Stimulated activated CD8-positive, alpha-beta memory T cell treated with anti-CD3 and anti-CD28 coated beads, Interleukin-7, amount 100 ng/mL, for 24 hours (primary cell): Measurements from ENCODE around the gene C5orf58.
"Not testable (repeated sequence)": the region's sequence is repeated elsewhere in the genome, so short reads cannot be mapped to it uniquely, and the experiment has no call there.

Experiments used
- DNase-seq: peaks from one replicate; pipeline ENCODE4 v3.0.0-alpha.2; 2020; ENCODE audit warnings: low read depth

The C5orf58 gene

DNA sequence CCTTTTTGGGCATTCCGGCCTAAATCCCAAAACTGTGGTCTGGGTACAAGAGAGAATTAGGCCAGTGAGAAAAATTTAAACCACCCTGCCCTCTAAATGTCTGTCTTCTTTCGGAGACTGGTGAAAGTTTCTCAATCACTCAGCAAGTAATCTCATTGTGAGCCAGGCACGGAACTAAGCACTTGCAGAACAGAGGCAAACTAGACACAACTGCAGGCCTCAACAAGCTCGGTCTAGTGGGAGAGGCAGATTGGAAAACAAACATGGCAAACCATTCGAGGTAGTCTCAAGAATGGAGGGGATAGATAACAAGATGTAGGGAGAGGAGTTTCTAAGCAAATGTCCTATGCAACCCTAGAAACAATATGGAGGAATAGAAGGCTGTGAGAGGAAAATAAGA lies 8.9 kb upstream of the C5orf58 start:
- no peak for DNase-seq

DNA sequence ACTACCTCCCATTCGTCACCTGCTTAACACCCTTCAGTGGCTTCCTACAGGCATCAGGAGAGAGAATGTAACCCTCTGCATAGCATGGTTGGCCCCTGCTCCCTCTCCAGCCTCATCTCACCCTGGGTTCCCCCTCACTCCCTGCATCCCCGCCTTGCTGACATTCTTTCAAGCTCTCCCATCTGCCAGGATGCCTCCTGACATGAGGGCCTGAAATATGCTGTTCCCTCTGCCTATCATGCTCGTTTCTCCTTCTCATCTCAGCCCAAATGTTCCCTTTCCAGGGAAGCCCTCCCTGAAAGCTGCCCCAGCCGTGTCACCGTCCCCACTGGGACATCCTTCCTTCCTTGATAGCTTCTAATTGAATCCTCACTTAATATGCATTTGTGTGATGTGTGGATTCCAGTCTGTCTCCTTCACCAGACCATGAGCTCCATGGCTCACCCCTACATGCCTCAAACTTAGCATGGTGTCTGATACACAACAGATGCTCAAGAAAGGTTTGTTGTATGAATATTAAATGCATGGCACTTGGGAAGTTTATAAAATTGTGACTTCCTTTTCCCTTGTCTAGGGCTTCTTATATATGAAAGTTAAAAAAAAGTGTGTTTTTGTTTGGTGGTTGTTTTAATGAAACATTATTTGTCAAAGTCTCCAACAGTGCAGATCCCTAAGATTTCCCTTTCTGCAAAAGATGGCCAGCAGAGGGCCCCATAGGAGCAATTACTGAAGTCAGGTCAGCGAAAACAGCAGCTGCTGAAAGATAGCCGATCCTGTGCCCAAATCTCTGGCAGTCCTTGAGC lies 7.3 kb upstream of the C5orf58 start:
- peak; percentile 59 for DNase-seq

DNA sequence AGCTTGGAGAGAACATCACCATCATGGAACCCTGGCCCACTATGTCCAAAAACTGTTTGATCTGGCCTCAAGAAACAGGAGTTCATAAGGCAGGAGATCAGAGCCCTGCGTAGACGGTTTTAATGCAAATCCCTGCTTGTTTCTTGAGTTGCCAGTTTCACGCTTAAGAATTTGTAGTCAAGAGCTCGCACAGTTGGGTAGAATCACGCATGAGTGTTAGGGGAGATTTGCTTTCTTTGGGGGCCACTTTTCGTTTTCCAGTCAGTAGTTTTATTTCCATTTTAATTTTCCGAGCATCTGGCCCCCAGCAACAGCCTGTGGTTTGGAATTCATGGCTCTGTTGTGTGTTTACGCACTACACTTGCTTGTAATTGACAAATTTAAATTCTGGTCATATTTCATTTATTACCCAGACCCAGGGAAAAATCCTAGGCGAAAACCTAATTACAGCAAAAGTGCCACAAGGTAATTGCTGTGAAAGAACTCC lies 6.6 kb upstream of the C5orf58 start:
- no peak for DNase-seq

DNA sequence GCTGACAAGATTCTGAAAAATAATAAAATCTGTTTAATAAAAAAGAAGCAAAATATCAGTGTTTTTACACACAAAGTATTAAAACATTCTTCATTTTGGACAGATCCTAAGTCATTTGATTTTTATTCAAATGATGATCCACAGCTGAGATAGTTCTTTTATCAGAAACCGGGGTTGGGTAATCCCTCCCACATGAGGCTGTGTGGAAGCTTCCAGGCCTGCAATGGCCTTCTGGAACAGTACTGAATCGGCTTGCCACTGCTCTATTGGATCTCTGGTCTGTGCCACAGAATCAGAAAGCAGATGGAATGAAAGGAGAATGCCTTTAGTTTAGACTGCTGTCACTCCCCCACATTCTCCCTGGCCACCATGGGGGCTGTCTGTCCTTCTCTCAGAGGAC lies 6.1 kb upstream of the C5orf58 start:
- no peak for DNase-seq

DNA sequence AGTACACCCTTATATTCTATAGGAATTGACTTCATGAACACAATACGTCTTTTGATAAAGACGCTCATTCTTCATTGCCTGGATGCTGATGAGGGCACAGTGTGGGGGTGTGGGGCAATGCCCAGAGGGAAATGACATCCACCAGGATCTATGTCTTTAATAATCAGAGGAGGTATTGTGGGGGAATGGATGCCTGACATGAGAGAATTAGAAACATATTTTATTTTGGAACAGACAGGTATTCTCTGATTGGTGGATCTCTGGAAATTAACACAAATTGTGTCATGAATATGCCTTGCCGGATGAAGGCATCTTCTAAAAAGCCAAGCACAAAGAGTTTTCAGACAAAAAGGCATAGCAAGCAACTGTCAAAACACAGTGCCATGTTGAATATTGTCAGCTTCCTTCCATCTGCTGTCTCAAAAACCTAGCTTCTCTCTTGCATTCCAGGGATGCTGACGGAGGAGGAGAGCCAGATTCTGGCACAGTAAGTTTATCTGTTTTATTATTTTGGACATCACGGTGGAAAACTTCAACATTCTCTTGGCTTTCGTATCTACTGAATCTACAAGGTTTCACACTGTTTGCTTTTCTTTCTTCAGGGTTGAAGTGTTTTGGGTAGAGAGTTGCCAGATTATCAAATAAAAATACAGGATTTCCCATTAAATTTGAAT lies 3.9 kb upstream of the C5orf58 start:
- no peak for DNase-seq

DNA sequence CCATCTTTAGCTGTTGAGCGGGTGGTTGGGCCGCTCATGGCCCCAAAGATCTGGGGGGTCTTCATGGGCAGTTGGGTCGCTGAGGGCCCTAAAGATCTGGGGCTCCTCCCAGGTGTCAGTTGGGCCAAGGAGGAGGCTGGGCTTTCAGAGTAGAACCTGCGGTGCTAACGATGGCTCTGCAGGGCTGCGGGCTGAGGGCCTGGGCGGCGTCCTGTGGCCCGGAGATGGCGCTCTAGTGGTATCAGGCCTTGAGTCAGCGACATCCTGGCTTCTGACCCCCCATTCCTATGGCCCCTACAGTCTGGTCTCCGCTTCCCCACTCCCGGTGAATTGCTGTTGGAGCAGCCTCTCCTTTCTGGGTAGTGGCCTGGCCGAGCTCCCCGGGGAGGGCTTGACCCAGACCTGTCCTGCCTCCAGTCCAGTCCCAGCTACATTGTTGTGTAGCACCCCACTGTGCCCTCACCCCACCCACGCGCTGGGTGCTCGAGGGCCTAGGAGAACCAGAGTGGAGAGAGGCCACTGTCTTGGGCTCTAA lies 640 bp downstream of the C5orf58 start:
- no peak for DNase-seq

DNA sequence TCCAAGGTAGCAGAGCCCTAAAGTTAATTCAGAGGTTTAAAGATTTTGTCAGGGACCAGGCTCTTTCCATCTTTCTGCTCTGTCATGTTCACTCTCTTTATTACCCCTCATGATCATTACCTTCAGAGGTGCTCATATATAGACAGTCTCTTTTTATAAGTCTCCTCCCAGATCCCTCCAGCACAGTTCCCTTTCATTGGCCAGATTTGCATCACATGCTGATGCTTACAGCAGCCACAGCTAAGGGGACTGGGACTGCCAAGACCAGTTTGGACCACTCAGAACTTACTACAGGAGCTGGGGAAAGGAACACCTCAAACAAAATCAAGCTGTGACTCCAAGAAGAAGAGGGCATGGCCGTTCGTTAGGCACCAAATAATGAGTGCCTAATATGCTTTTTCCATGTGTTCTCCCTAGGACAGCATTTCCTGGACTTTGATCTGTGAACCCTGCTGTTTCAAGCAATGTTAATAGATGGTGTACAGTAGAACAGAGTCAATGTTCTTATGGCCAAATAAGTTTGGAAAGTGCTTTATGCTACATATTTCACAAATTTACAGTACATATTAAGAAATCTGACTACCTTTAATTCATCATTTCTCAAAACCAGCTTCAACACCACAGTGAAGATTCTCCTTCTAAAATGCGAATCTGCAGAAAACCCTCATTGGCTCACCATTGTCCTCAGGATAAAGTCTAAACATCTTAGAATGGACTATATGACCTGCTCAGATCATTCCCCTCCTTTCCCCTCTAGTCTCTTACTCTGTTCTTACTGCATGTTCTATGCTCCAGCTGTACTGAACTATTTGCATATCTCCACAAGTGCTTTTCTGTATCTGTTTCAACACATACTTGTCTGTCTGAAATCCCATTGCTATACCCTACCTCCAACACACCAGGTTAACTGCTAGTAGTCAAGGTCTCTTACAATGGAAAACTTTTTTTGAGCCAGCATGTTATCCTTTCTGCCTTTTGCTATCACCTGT lies 3.4 kb downstream of the C5orf58 start:
- no peak for DNase-seq

DNA sequence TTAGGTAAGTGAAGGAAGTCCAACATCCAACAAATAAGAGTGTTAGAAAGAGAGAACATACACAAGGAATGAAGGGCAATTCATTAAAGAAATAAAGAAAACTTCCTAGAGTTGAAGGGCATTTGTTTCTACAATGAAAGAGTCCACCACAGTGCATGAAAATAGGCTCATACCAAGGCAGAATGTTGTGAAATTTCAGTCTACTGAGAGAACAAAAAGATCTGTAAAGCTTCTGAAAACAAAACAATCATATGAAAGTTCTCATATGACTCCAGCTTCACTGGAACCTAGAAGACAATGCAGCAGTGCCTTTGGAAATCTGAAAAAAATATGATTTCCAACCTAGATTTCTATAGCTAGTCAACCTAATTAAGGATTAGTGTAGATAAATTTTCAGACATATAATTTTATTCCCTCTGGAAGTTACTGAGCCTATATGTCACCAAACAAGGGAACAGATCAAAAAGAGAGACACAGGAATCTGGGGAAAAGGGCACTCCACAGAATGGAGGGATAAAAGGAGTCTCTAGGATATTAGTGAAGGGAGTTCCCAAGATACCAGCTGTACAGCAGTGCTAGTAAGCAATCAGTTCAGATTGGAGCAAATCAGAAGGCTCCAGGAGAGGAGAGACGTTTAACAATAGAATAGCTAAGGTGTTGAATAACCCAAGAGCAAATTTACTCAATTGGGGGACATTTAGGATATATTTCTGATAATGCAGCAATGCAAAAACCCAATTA lies 5.8 kb downstream of the C5orf58 start:
- DNase-seq = no peak

DNA sequence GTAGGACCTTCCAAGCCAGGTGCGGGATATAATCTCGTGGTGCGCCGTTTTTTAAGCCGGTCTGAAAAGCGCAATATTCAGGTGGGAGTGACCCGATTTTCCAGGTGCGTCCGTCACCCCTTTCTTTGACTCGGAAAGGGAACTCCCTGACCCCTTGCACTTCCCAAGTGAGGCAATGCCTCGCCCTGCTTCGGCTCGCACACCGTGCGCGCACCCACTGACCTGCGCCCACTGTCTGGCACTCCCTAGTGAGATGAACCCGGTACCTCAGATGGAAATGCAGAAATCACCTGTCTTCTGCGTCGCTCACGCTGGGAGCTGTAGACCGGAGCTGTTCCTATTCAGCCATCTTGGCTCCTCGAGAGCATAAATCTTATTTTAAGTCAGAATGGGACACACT lies 12.7 kb downstream of the C5orf58 start:
- not testable (repeated sequence) for DNase-seq

DNA sequence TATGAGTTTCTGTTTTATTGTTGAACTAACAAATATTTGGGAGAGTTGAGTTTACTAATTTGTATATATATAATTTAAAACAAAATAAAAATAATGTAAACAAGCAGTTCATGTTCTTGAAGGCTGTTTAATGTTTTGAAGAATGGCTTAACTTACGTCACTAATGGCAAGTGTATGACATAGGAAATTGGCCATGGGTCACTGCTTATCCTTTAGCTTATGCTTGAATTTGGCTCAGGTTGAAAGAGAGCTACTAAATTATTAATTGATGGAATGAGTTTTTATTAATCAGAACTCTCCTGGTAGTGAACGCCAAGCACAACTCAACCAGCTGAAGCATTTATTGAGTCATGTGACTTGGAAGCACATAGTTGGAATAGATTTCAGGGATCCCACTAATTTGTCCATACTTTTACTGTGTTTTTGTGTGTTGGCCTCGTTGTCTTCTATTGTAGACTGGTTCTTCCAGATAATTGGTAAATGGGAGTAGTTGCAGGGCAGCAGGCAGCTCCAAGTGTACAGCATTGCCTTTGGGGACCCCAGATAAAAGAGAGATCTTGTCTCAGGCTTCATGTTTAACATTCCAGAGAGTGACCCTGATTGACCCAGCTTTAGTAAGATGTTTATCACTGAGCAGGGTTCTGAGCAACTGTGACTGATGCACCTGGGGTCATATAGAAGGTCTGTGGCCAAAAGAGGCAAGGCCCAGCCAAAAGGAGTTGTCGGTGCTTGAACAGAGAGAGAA lies 13.5 kb downstream of the C5orf58 start:
- no peak for DNase-seq

DNA sequence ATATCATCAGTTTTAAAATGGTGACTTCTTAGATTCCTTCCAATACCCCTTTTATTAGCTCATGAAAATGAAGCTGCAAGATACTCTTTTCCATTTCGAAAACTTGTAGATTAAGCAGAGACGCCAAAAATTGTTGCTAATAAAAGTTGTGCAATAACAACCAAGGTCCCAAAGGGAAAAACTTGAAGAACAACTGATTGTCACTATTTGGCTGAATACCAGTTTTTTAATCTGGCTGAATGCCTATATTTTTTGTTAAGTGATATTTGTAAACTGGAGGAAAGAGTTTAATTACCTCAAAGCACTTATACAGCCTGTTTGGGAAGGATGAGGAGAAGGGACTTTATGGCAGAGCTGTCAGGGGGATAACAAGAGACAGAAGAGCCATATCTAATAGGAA lies 14.6 kb downstream of the C5orf58 start:
- DNase-seq = no peak

DNA sequence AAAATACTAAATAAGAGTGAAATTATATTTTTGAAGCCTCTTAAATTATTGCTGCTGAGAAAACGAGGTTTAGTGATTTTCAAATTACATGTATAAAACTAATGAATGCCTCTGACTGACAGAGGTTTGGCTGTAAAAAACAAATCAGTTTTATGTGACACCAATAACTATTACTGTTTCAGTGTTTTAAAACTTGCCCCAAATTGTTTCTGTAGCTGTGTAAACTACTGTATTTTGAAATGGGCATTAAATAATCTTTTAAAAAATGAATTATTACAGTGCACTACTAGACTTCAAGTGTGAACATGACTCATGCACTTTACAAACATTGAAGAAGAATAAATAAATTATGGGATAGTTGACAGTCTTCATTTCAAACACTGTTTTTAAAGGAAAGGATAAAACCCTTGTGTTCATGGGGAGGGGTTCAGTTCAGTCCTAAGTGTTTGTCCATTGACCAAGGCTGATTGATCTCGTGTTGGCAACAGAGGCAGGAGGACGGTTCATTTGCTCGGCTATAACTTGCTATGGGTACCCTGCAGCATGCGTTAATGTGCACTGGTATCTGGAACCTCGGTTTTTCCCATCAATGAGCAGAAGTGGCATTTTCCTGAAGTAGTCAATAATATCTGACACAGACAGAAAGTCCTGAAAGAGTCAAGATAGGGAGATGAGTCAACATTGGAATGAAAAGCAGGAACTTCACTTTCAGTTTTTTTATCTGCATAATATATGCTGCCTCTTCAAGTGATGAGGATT lies 15.6 kb downstream of the C5orf58 start:
- no peak for DNase-seq

DNA sequence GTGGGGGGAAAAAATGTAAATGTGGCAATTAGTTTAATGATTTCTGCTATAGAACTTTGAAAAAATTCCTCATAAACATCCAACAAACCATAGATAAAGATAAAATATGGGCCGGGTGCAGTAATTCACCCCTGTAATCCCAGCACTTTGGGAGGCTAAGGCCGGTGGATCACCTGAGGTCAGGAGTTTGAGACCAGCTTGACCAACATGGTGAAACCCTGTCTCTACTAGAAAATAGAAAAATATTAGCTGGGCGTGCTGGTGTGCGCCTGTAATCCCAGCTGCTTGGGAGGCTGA lies 16.1 kb downstream of the C5orf58 start:
- not testable (repeated sequence) for DNase-seq

DNA sequence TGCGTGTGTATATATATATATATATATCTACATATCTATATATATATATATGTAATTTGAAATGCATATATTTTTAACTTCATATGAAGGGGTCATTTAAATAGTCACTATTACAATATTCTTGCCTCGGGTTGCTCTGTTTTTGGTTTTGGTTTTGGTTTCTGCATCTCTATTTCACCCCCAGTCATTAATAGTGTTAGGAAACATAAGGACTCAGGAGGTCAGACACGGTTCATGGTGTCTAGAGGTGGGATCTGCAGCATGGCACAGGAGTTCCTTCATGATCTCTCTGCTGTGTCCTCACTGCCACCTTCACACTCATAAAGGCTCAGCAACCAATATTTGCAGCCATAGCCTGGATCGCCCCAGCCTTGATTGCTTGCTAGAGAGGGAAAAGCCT lies 16.6 kb downstream of the C5orf58 start:
- no peak for DNase-seq

DNA sequence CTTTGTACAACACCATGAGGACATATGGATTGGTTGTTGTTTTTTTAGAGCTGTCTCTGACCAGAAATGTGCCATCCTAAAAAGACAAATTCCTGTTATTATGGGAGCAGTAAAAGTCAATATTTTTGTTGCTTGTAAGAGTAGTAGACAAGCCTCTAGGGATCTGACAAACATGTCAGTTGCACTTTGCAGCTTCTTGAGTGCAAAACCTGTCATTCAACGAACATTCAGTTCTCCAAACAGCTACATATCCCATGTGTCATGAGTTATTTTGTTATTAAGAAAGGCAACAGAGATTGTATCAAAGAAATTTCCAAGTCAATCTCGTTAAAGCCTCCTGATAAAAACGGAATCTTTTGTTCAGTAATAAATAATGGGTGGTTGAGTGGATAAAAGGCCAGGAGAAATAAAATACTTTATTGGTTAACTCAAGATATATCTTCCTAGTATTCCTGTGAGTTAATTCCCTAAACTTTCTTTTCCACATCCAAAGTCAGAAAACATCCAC lies 18.1 kb downstream of the C5orf58 start:
- no peak for DNase-seq

DNA sequence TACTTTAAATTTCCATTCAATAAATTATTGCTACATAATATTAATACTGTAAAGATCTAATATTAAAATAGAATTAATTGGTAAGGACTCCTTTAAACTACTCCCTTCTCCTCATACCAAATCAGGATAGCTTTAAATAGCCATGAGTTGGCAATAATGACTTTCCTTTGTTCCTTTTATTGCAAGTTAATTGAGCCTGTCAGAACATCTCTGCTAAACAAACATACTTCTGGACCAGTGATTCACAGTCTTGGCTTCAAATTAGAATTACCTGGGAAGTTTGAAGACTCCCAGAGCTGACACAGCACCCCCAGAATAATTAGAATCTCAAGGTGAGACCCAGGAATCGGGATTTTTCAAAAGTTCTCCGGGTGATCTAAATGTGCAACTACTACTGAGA lies 18.7 kb downstream of the C5orf58 start:
- DNase-seq = no peak

DNA sequence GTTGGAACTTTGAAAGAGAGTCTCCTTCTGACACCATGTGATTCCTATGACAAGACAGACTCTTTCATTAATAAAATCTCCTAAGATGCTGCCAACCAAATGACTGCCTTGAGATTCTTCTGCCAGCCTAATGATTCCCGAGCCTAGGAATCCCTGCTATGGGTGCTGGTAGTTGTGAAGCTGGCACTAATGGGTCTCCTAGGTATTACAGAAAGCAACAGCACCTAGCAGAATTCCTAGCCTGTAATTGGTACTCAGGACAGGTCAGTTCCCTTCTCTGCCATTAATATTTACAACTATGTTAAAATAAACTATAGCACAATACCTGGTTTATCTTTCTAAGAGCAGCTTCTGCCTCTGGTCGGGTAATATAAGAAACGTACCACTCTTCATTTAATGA lies 19.3 kb downstream of the C5orf58 start:
- DNase-seq = no peak

DNA sequence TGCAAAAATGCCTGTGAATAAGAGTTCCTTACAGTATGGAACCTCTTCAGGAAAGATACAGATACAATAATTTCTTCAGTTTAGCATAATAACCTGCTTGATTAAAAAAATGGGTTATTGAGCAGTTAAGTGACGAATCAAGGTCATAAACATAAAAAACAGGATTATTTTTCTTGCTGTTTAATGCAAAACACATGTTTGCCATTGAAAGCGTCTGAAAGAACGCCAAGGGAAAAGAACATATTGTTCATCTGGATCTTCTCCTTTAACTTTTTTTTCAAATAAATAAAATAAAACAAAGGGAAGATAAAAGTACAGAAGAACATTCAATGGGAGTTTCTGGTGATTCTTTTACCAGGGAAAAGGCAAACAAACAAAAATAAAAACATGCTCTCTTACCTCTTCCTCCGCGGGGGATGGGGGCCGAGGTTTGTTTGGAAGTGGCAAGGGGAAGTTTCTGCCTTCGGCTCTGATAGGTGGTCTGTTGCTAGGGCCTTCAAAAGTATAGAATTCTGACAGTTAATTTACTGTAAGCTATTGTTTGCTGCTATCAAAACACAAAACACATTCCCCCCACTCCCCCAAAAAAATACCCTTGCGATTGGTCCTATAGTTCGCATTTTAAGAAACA lies 20.1 kb downstream of the C5orf58 start:
- no peak for DNase-seq

DNA sequence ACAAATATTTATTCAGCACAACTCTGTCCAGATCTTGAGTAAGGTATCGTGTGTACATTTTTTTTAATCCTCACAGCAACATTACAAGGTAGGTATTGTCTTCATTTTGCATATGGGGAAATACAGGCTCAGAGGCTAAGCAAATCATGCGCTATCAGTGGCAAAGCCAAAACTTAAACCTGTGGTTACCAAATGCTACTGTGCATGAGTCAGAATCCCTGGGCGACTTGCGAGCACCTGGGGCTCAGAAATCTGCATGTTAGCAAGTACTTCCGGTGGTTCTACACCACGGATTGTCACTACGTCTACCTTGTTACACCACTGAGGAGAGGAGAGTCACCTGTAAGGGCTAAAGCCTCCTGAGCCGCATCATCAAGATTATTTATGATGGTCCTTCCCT lies 21.3 kb downstream of the C5orf58 start:
- DNase-seq = no peak
